Common myeloid progenitor, CD34-positive (primary cell): Measurements from ENCODE around the gene LIN28B.
"Not testable (repeated sequence)": the region's sequence is repeated elsewhere in the genome, so short reads cannot be mapped to it uniquely, and the experiment has no call there.

Experiments used
- CTCF ChIA-PET: fragments of 350-600 bp; sonication (Branson Sonifier 250); formaldehyde crosslinking; loops from one replicate; lab custom pipeline; 2021; ENCODE audit warnings: antibody characterized with exemption; lab: Charles Lee
- POLR2A ChIA-PET: fragments of 350-600 bp; sonication (Branson Sonifier 250); formaldehyde crosslinking; loops from one replicate; lab custom pipeline; 2021; ENCODE audit warnings: antibody characterized with exemption; lab: Charles Lee
- DNase-seq, 3 donors: peaks; one replicate each; pipeline versions ENCODE4 v3.0.0 to v3.0.0-alpha.2; 2013
- H3K27ac ChIP-seq, 2 experiments: 1 replicate in 1 of 2; 2 replicates in 1 of 2; pipeline ENCODE4 v1.7.0; 2013; ENCODE audit warnings: inconsistent platforms in 2 of 2, low read length in 2 of 2, mild to moderate bottlenecking in 2 of 2, low read depth in 1 of 2, moderate library complexity in 1 of 2; ENCODE audit not compliant: severe bottlenecking in 2 of 2, insufficient read depth in 1 of 2, poor library complexity in 1 of 2
- H3K27me3 ChIP-seq, 5 experiments: replicated peaks in 2 of 5; 1 replicate in 3 of 5; 2 replicates in 2 of 5; pipeline versions ENCODE4 v1.6.1 to v1.7.0; 2013; ENCODE audit warnings: low read length in 4 of 5, mild to moderate bottlenecking in 2 of 5, moderate library complexity in 2 of 5, inconsistent platforms in 1 of 5; ENCODE audit not compliant: insufficient read depth in 5 of 5, control insufficient read depth in 4 of 5
- H3K36me3 ChIP-seq, 4 experiments: 1 replicate in 2 of 4; 2 replicates in 2 of 4; pipeline versions ENCODE4 v1.6.1 to v1.7.0; 2013; ENCODE audit warnings: low read length in 3 of 4, control low read depth in 1 of 4, mild to moderate bottlenecking in 1 of 4; ENCODE audit not compliant: control insufficient read depth in 4 of 4, insufficient read depth in 4 of 4
- H3K4me1 ChIP-seq, 4 experiments: 1 replicate in 3 of 4; 2 replicates in 1 of 4; pipeline versions ENCODE4 v1.6.1 to v1.7.1; 2013; ENCODE audit warnings: low read length in 3 of 4, mild to moderate bottlenecking in 3 of 4, control low read depth in 1 of 4, inconsistent platforms in 1 of 4, moderate library complexity in 1 of 4; ENCODE audit not compliant: control insufficient read depth in 4 of 4, insufficient read depth in 4 of 4; ENCODE audit errors: control extremely low read depth in 1 of 4
- H3K4me3 ChIP-seq, 7 experiments: 1 replicate in 4 of 7; 2 replicates in 3 of 7; pipeline versions ENCODE4 v1.5.1 to v1.7.0; 2013; ENCODE audit warnings: mild to moderate bottlenecking in 7 of 7, low read length in 6 of 7, moderate library complexity in 6 of 7, inconsistent platforms in 2 of 7, low read depth in 2 of 7, control low read depth in 1 of 7; ENCODE audit not compliant: insufficient read depth in 4 of 7, control insufficient read depth in 1 of 7; ENCODE audit errors: extremely low read depth in 1 of 7
- H3K9me3 ChIP-seq, 5 experiments: 1 replicate in 4 of 5; 2 replicates in 1 of 5; pipeline versions ENCODE4 v1.6.1 to v1.7.1; 2013; ENCODE audit warnings: low read length in 4 of 5, mild to moderate bottlenecking in 2 of 5, inconsistent platforms in 1 of 5, low read depth in 1 of 5, moderate library complexity in 1 of 5; ENCODE audit not compliant: control insufficient read depth in 4 of 5, insufficient read depth in 2 of 5; ENCODE audit errors: control extremely low read depth in 1 of 5
- WGBS: methylation state at CpG from one replicate; pipeline ENCODE4 v1.1.5; 2013; ENCODE audit not compliant: insufficient coverage; 5-methylcytosine and 5-hydroxymethylcytosine counted together

The LIN28B gene

GRCh38 chr6:104969785-104970581, 13.1 kb downstream of the LIN28B start:
- H3K4me1 ChIP-seq, result peaks cover 0 to 16% (median 0%) of the 10 kb centered on the region in 4 experiments
- H3K27ac ChIP-seq, result no peak overlapping the region
- no peaks in the 10 kb centered on the region for H3K9me3 ChIP-seq
- DNase-seq, result no peak
- peak overlapping the region in 1 of 7 experiments; percentile 15 for H3K4me3 ChIP-seq
- WGBS, result no CpG with 5 or more reads among the region's 2 CpGs
- POLR2A ChIA-PET, result interaction anchor here (1.1 kb wide), 1 partner anchor 19 kb away, joined by 3 read pairs; no protein-coding TSS in a partner anchor
- H3K36me3 ChIP-seq, result no peaks in the 10 kb centered on the region
- CTCF ChIA-PET, result interaction anchor here (1.2 kb wide), 1 partner anchor 129 kb away, joined by 3 read pairs; no protein-coding TSS in a partner anchor
- peaks cover 0 to 1% (median 0%) of the 10 kb centered on the region in 5 experiments for H3K27me3 ChIP-seq

- CTCF ChIA-PET, result no interaction called here
- Histone ChIP-seq H3K4me1 (peaks cover 0 to 25% (median 0%) of the 10 kb centered on the region in 4 experiments), H3K36me3 (no peaks in the 10 kb centered on the region), H3K27ac (no peak overlapping the region), H3K9me3 (no peaks in the 10 kb centered on the region), H3K4me3 (no peak overlapping the region), H3K27me3 (peaks cover 0 to 1% (median 0%) of the 10 kb centered on the region in 5 experiments)
- POLR2A ChIA-PET, result no interaction called here
- DNase-seq, result no peak
- no CpG with 5 or more reads among the region's 3 CpGs for WGBS
Measured at GRCh38 chr6:104973404-104973803, 16.5 kb downstream of the LIN28B start.

- 100% methylated on average over 3 of the region's 5 CpGs for WGBS
- no peaks in the 10 kb centered on the region for H3K9me3 ChIP-seq
- H3K4me3 ChIP-seq, result no peak overlapping the region
- no peak for DNase-seq
- peaks cover 0 to 2% (median 0%) of the 10 kb centered on the region in 5 experiments for H3K27me3 ChIP-seq
- no peaks in the 10 kb centered on the region for H3K36me3 ChIP-seq
- CTCF ChIA-PET, result interaction anchor here (0.6 kb wide), 1 partner anchor 285 kb away, joined by 4 read pairs; no protein-coding TSS in a partner anchor
- POLR2A ChIA-PET, result no interaction called here
- H3K27ac ChIP-seq, result no peak overlapping the region
- no peaks in the 10 kb centered on the region for H3K4me1 ChIP-seq
Measured at GRCh38 chr6:104983296-104983695, 26.4 kb downstream of the LIN28B start.

- WGBS, result no CpG with 5 or more reads among the region's 4 CpGs
Measured at GRCh38 chr6:104983776-104984175, 26.9 kb downstream of the LIN28B start.

GRCh38 chr6:104984831-104985230, 27.9 kb downstream of the LIN28B start:
- Histone ChIP-seq H3K27me3 (peaks cover 0 to 2% (median 0%) of the 10 kb centered on the region in 5 experiments), H3K27ac (no peak overlapping the region), H3K9me3 (no peaks in the 10 kb centered on the region), H3K4me3 (no peak overlapping the region), H3K4me1 (no peaks in the 10 kb centered on the region), H3K36me3 (no peaks in the 10 kb centered on the region)
- no peak for DNase-seq
- ChIA-PET CTCF (no interaction called here), POLR2A (no interaction called here)
- WGBS, result no CpG with 5 or more reads among the region's 1 CpG

More at GRCh38 chr6:104983776-104984175, 26.9 kb downstream of the LIN28B start:
- Histone ChIP-seq H3K27me3 (peaks cover 0 to 2% (median 0%) of the 10 kb centered on the region in 5 experiments), H3K9me3 (no peaks in the 10 kb centered on the region), H3K36me3 (no peaks in the 10 kb centered on the region), H3K27ac (no peak overlapping the region), H3K4me3 (no peak overlapping the region), H3K4me1 (no peaks in the 10 kb centered on the region)
- POLR2A ChIA-PET, result no interaction called here
- CTCF ChIA-PET, result interaction anchor here (0.6 kb wide), 1 partner anchor 284 kb away, joined by 4 read pairs; no protein-coding TSS in a partner anchor
- DNase-seq, result no peak

GRCh38 chr6:104985875-104986274, 29.0 kb downstream of the LIN28B start:
- DNase-seq, H3K4me1 ChIP-seq, H3K4me3 ChIP-seq, H3K9me3 ChIP-seq, H3K27me3 ChIP-seq, CTCF ChIA-PET, H3K27ac ChIP-seq, H3K36me3 ChIP-seq, POLR2A ChIA-PET: not testable (repeated sequence)
- 100% methylated on average over 1 of the region's 4 CpGs for WGBS

GRCh38 chr6:104986625-104987024, 29.7 kb downstream of the LIN28B start:
- Histone ChIP-seq H3K4me1 (no peaks in the 10 kb centered on the region), H3K9me3 (no peaks in the 10 kb centered on the region), H3K27me3 (no peaks in the 10 kb centered on the region), H3K36me3 (no peaks in the 10 kb centered on the region), H3K4me3 (no peak overlapping the region), H3K27ac (no peak overlapping the region)
- WGBS, result 100% methylated on average over 2 of the region's 3 CpGs
- no peak for DNase-seq
- POLR2A ChIA-PET, result no interaction called here
- CTCF ChIA-PET, result no interaction called here
